GM10847 (cell line): Measurements from ENCODE around the gene MFSD6L.

ENCODE experiments used
- POLR2A ChIP-seq: IDR thresholded peaks from 2 replicates; pipeline ENCODE4 v1.6.1; 2011; ENCODE audit not compliant: insufficient read length; ENCODE audit errors: extremely low read depth

The MFSD6L gene

DNA sequence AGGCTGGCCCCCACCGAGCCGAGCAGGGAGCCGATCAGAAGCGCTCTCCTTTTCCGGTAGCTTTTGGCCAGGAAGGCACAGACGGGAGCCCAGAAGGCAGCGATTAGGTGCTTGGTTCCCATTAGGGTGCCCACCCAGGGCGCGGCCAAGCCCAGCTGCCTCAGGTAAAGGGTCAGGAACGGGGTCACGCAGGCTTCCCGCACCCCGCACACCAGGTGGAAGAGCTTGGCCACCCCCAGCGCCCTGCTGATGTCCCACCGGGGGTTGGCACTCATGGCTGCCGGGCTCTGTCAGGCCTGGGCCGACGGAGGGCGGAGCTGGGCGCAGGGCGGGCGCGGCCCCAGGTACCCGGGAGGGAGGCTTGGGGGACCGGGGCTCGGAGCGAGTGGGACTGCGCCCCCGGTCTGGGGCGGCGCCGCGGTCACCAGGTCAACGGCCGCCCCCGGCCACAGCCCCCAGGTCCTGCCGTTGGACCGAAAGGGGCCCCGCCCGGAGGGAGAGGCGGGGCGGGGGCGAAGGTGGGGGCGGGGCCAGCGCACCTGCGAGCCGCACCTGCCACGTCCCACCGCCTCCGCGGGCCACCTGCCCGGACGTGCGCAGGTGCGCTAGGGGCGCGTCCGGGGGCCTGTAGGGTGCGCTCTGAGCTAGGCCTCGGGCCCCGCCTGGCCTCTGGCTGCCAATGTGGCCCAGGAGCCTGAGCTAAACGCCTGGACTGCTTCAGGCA, at the start of gene MFSD6L:
Gene MFSD6L (minus strand): TSS at position 520 of the 724 bp plus-strand sequence. CDS start 245 bp downstream, at position 275.
- TF ChIP-seq POLR2A, result no peak

GRCh38 chr17:8847891-8848290, 48.7 kb upstream of the MFSD6L start:
- TF ChIP-seq POLR2A, result no peak

DNA sequence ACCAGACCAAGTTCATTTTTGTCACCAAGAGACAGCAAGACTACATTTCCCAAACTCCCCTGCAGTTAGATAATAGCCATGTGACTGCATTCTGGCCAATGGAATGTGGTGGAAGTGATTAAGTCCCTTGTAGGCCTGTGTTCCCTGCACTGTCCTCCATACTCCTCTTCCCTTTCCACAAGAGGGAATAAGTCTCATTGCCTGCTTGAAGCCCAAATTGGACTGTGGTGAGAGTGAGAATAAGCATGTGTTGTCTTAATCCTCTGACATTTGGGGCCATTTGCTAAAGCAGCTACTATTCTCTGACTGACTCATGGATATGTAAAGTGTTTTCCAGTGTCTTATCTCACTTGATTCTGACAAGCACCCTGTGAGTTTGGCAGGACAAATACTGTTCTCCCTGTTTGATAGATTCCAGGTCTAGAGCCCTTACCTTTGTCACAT, 47.6 kb upstream of the MFSD6L start:
- no peak for TF ChIP-seq POLR2A

GRCh38 chr17:8844229-8845218, 45.4 kb upstream of the MFSD6L start:
- TF ChIP-seq POLR2A, result no peak

GRCh38 chr17:8843344-8843743, 44.2 kb upstream of the MFSD6L start:
- TF ChIP-seq POLR2A, result no peak

- TF ChIP-seq POLR2A, result no peak
Measured at GRCh38 chr17:8841844-8842243, 42.7 kb upstream of the MFSD6L start.

GRCh38 chr17:8839410-8839935, 40.3 kb upstream of the MFSD6L start:
- TF ChIP-seq POLR2A, result no peak

DNA sequence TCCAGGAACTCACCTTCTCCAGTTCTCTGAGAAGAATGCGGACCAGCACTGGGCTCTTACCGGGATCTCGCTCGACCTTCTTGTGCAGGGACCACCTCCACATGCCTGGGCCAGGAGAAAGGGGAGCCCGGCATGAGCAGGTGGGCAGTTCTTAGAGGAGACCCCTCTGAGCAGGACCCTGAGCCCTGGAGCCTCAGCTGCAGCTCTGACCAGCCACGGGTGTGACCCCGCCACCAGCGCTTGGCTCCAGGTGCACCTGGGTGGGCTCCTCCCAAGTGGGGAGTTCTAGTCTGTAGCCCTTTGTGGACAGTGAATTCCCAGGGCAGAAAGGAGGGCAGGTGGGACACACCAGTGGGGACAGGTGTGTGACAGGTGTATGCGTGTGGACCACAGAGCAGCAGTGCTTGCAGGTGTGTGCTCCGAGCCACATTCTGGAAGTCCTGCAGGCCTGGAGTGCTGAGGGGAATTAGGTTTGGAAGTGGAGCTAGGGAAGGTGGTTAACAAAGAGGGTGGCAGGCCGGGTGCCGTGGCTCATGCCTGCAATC, 39.5 kb upstream of the MFSD6L start:
- TF ChIP-seq POLR2A, result no peak

DNA sequence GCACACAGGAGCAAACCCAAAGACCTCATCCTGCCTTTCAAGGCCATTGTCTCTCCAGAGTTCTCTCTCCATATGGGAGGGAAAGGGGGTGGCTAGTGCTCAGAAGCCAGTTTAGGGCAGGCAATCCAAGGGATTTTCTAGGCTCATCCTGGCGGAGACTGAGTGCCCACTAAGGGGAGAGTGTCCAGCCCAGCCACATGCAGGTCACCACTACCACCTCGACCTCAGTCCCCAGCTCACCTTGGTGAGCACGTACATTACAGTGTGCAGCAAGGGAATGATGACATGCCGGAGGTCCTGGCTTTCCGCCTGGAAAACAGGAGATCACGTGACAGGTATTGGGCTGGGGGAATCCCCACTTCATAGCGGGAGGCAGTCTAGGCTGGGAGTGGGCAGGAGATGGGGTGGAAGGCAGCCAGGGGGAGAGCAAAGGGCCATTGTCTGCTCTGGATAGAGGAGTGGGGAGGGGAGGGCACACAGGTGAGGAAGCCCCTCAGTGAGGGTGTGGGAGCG, 38.5 kb upstream of the MFSD6L start:
- TF ChIP-seq POLR2A, result no peak

DNA sequence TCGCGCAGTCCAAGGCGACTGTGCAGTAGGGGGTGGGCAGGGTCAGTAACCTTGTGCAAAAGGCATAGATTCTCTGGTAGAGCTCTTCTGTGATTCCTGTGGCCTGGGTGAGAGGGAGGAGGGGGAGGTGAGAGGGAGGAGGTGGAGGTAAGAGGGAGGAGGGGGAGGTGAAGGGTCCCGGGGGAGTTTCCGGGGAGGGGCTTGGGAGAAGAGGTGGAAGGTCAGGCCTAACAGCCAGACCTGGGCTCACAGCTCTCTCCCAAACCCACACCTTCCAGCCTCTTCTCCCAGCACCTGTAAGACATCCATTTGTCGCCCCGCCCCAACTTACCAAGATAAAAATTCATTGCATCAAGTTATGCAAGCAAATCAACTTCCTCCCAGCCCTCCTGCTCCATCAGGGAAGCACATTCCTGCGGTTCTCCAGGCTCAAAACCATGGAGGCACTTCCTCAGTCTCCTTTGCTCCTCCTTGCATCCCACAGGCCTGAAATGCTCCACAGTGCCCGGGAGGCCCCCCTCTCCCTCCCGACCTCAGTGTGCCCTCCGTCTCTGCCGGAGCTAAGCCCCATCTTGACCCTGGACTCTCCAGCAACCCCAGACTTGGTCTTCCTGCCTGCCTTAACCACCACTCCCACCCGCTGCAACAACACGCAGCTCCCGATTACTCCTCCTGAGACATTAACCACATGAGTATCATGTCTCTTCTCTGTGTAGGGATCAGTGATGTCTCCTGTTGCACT, 37.8 kb upstream of the MFSD6L start:
- no peak for TF ChIP-seq POLR2A

DNA sequence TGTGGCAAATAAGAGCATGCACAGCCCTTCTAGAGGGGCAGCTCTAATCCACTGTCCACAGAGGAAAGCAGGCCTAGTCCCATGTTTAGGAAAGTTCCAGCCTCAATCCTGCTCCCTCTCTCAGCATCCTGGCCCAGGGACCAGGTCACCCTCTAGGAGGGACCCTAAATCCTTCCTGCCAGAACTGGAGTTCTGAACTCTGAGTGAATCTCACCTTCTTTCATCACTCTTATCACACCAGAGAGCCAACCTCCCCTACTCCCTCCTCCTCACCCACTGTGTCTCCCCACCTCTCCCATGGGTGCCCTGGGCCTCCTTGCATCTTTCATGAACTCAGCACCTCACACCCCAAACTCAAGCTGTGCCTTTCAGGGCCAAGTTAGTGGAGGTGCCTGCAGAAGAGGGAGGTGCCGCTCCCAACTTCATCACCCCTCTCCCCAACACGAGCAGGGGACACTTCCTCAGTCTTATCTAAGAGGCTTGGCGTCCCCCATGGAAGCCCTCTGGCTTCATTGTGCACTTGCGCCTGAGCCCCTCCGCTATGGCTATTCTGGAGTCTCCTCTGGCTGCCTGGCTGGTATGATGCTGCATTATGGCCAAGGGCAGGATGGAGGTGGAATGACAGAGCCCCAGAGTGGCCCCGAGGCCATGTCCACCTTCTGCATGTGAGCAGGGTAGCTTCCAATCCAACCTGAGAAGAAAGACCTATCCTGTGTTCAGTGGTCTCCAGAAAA, 36.6 kb upstream of the MFSD6L start:
- TF ChIP-seq POLR2A, result no peak

GRCh38 chr17:8835106-8835505, 35.9 kb upstream of the MFSD6L start:
- no peak for TF ChIP-seq POLR2A

DNA sequence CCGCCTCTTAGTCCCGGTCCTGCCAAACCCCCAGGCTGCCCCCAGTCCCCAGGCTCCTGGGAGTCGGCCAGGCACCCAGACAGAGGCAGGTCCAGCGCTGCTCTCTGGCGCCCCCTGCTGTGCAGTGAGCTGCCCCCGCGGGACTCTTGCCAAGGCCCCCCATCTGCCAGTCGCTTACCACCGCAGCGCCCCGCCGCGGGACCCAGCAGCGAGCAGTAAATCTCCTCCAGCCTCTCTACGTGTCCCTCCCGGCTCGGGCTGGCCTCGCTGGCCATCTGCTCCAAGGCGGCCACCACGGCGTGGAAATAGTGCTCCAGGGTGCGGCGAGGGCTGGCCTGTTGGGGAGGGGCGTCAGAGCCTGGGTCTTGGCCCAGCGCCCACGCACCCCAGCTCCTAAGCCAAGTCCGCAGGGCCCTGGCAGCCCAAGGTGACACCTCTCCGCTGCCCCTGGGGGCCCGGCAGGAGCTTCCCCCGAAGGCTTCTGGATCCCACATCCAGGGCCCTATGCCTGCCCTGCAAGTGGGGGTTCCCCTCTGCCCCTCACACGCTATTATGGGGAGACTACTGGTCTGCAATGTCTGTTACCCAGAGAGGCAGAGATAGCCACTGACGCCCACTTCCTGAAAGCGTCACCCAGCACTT, 33.7 kb upstream of the MFSD6L start:
- TF ChIP-seq POLR2A, result no peak

DNA sequence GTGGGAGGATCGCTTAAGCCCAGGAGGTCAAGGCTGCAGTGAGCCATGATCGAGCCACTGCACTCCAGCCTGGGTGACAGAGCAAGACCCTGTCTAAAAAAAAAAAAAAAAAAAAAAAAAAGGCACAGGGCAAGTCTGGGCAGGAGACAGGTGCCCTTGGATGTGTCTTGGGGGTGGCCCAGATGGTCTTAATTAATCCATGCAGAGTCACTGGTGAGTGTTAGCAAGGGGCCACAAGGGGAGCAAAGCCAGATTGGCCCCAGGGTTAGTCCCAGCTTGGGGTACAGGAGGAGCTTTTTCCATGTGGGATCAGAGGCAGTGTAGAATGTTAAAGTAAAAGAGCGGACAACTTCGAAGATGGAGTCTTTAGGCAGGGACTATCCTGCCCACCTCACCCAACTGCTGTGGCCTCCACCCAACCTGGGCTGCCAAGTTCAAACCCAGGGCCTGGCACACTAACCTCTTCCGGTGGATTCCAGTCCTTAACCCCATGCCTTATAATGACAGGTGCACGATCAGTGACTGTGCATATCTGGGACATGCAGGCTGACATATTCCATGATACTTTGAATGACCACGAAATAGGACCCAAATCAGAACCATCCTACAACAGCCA, 32.2 kb upstream of the MFSD6L start:
- no peak for TF ChIP-seq POLR2A
